22Rv1 (cell line): ENCODE data around the gene HEPN1.

Experiments
- ZFX ChIP-seq: fragments of 450-650 bp; IDR thresholded peaks from 2 replicates; pipeline ENCODE4 v1.6.1; 2017; ENCODE audit warnings: antibody characterized with exemption, borderline replicate concordance
- TF ChIP-seq, protein P1 (sequence below): fragments of 450-650 bp; IDR thresholded peaks from 2 replicates; pipeline ENCODE4 v1.5.1; 2017; ENCODE audit warnings: mild to moderate bottlenecking

GRCh38 chr11:124935548-124936514, 16.8 kb downstream of the HEPN1 start, which contains the start of gene HEPACAM:
- TF ChIP-seq, protein P1, sequence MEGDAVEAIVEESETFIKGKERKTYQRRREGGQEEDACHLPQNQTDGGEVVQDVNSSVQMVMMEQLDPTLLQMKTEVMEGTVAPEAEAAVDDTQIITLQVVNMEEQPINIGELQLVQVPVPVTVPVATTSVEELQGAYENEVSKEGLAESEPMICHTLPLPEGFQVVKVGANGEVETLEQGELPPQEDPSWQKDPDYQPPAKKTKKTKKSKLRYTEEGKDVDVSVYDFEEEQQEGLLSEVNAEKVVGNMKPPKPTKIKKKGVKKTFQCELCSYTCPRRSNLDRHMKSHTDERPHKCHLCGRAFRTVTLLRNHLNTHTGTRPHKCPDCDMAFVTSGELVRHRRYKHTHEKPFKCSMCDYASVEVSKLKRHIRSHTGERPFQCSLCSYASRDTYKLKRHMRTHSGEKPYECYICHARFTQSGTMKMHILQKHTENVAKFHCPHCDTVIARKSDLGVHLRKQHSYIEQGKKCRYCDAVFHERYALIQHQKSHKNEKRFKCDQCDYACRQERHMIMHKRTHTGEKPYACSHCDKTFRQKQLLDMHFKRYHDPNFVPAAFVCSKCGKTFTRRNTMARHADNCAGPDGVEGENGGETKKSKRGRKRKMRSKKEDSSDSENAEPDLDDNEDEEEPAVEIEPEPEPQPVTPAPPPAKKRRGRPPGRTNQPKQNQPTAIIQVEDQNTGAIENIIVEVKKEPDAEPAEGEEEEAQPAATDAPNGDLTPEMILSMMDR: no peak
- no peak for TF ChIP-seq ZFX
